ENCODE data around the gene NPHS1. TPM values are rescaled to one million over a fixed set of nuclear protein-coding genes. Genes with fewer than 3 reads are reported as not detected.

The NPHS1 gene
- total and polyA plus RNA-seq, 2 of the 8 experiments (the other 6 are each of a cell fraction or from before 2014, with no cell fraction given) = 1.3 to 1.4 TPM

DNA sequence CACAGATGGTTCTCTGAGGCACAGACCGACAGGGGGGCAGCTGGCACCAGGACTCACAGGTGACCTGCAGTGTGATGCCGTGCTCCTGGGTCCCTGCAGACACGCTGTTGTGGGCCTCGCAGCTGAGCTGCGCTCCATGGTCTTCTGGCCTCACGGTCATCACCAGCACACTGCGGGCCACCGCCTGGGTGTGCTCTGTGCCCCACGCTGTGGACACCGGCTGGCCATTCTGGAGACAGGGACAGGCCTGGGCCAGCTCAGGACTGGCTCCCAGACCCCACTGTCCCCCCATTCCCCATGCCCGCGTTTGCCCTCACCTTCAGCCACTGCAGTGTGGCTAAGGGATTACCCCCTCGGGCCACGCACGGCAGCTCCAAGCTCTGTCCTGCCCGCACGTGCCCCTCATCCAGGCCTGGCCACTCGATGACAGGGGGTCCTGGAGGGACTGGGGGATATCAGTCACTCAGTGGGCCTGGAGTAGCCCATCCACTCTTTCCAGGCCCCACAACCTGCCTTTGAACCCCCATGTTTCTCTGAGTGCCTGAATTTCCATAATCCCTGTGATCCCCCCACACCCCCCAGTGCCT is 3.3 kb downstream of the NPHS1 start:
- no peaks in the 10 kb centered on the region for H3K36me3 ChIP-seq (ENCODE audit: control insufficient read depth in 2 of 4, insufficient read depth in 4 of 4, low read length in 3 of 4)
- no peak overlapping the region for H2BK15ac ChIP-seq (ENCODE audit: low read length)
- FAIRE-seq (no peak), DNase-seq (ENCODE audit: low read depth in 1 of 2, low spot score in 2 of 2) (no peak)
- no peak overlapping the region; the same call in 1 of the 2 replicates for H4K8ac ChIP-seq (ENCODE audit: extremely low read depth, insufficient read depth, low read length)
- H3K23ac ChIP-seq (ENCODE audit: insufficient read length) = no peak overlapping the region
- peaks cover 14 to 32% (median 26%) of the 10 kb centered on the region in 4 experiments for H3K27me3 ChIP-seq (replicated peaks in 1 of 4; ENCODE audit: control insufficient read depth in 3 of 4, extremely low read depth in 1 of 4, insufficient read depth in 3 of 4, low read length in 3 of 4)
- H2AK5ac ChIP-seq (ENCODE audit: low read depth, low read length) = no peak overlapping the region
- H4K5ac ChIP-seq (ENCODE audit: insufficient read length, low read depth, low read length) = no peak overlapping the region
- H3K9ac ChIP-seq (replicated peaks in 1 of 4; ENCODE audit: extremely low read depth in 1 of 4, low read depth in 3 of 4, low read length in 3 of 4) = no peak overlapping the region
- 95% methylated on average over 17 of the region's 18 CpGs; no CpG with 5 or more reads in 1 of the 2 experiments for WGBS, 2 experiments (ENCODE audit: extremely low coverage in 1 of 2, insufficient coverage in 1 of 2, insufficient read length in 1 of 2, insufficient replicate concordance in 2 of 2, low coverage in 1 of 2, low lambda C conversion rate in 2 of 2, missing lambda C conversion rate in 1 of 2)
- no peaks in the 10 kb centered on the region for H3K79me1 ChIP-seq (ENCODE audit: low read depth, low read length)
- H4K91ac ChIP-seq (replicated peaks; ENCODE audit: insufficient read length, low read length) = no peak overlapping the region
- H3K56ac ChIP-seq (replicated peaks; ENCODE audit: insufficient read length, low read depth, low read length) = no peak overlapping the region
- no peak overlapping the region for H3K4ac ChIP-seq (replicated peaks; ENCODE audit: insufficient read length, low read depth, low read length)
- H2AFZ ChIP-seq (ENCODE audit: low read length) = no peak overlapping the region
- H3K9me3 ChIP-seq (ENCODE audit: insufficient read depth in 2 of 2, low read depth in 1 of 2, low read length in 1 of 2) = no peaks in the 10 kb centered on the region
- no peak overlapping the region for H2BK20ac ChIP-seq (ENCODE audit: low read length)
- H3K79me2 ChIP-seq (ENCODE audit: control insufficient read depth in 1 of 2, insufficient read depth in 2 of 2, low read length in 2 of 2) = no peaks in the 10 kb centered on the region
- H3K4me1 ChIP-seq (replicated peaks in 1 of 4; ENCODE audit: control insufficient read depth in 3 of 4, insufficient read depth in 4 of 4, low read length in 3 of 4) = peaks cover 0 to 19% (median 8%) of the 10 kb centered on the region in 4 experiments; a peak in 5 of 7 replicates
- no peak overlapping the region for H2BK5ac ChIP-seq (ENCODE audit: low read depth, low read length)
- no peak overlapping the region for H2BK12ac ChIP-seq (ENCODE audit: low read depth, low read length)
- no peak overlapping the region for H3K4me2 ChIP-seq (ENCODE audit: insufficient read depth in 1 of 2, low read depth in 2 of 2, low read length in 2 of 2)
- H3K4me3 ChIP-seq (ENCODE audit: extremely low read depth in 1 of 4, insufficient read depth in 2 of 4, low read depth in 3 of 4, low read length in 4 of 4) = no peak overlapping the region
- no peak overlapping the region for H3K14ac ChIP-seq (ENCODE audit: insufficient read length)
- TF ChIP-seq TAF1 (IDR thresholded peaks at IDR 0.05; ENCODE audit: low read depth, low read length) (no peak), YY1 (IDR thresholded peaks at IDR 0.05; ENCODE audit: low read depth, low read length) (no peak), SIN3A (conservative IDR thresholded peaks at IDR 0.05 in 1 of 2, IDR thresholded peaks at IDR 0.05 in 1 of 2; ENCODE audit: low read depth in 1 of 2, low read length in 2 of 2) (no peak), HDAC2 (IDR thresholded peaks at IDR 0.05; ENCODE audit: borderline replicate concordance in 1 of 2, low read depth in 2 of 2, low read length in 2 of 2) (no peak), HDAC6 (IDR thresholded peaks at IDR 0.05; ENCODE audit: low read depth, low read length) (no peak)
- TF ChIP-seq, protein P1, sequence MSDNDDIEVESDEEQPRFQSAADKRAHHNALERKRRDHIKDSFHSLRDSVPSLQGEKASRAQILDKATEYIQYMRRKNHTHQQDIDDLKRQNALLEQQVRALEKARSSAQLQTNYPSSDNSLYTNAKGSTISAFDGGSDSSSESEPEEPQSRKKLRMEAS (IDR thresholded peaks at IDR 0.05) = no peak
- TF ChIP-seq, protein P2, sequence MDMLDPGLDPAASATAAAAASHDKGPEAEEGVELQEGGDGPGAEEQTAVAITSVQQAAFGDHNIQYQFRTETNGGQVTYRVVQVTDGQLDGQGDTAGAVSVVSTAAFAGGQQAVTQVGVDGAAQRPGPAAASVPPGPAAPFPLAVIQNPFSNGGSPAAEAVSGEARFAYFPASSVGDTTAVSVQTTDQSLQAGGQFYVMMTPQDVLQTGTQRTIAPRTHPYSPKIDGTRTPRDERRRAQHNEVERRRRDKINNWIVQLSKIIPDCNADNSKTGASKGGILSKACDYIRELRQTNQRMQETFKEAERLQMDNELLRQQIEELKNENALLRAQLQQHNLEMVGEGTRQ (IDR thresholded peaks at IDR 0.05; ENCODE audit: low read length) = no peak
- peaks cover 18% of the 10 kb centered on the region; the same call in 1 of the 2 replicates for H3K23me2 ChIP-seq (ENCODE audit: low read depth, low read length)
- peaks cover 0 to 4% of the 10 kb centered on the region in 2 experiments for H4K20me1 ChIP-seq (replicated peaks in 1 of 2; ENCODE audit: control insufficient read depth in 1 of 2, insufficient read depth in 2 of 2, low read length in 2 of 2)
- CTCF ChIA-PET (ENCODE audit: partially characterized antibody) = interaction anchor here (0.6 to 1.7 kb wide), 3 partner anchors 9 to 82 kb away, joined by 3 to 4 read pairs (median 3); no protein-coding TSS in a partner anchor
- no peak overlapping the region for H2BK120ac ChIP-seq (replicated peaks; ENCODE audit: low read depth, low read length)
- H3K27ac ChIP-seq (ENCODE audit: low read depth, low read length) = no peak overlapping the region
- POLR2A ChIA-PET (ENCODE audit: partially characterized antibody) = interaction anchor here (1.6 kb wide), 1 partner anchor 61 kb away, joined by 4 read pairs; no protein-coding TSS in a partner anchor
- no peak overlapping the region for H3K18ac ChIP-seq (ENCODE audit: extremely low read depth, low read length)
